Left ventricle myocardium inferior (tissue), 1 donor: ENCODE results near the gene TNFRSF21. TPM values are rescaled to one million over a fixed set of nuclear protein-coding genes. Genes with fewer than 3 reads are reported as not detected.

Experiments used
- DNase-seq: peaks from one replicate; pipeline ENCODE4 v3.0.0-alpha.2; 2020
- H3K27ac ChIP-seq: fragments of 200-600 bp; replicated peaks from 2 replicates; pipeline ENCODE4 v1.8.0; 2021
- H3K27me3 ChIP-seq: fragments of 200-600 bp; 2 replicates; pipeline ENCODE4 v1.8.0; 2021; ENCODE audit warnings: low read depth
- H3K36me3 ChIP-seq: fragments of 200-600 bp; 2 replicates; pipeline ENCODE4 v1.8.0; 2021
- H3K4me1 ChIP-seq: fragments of 200-600 bp; 2 replicates; pipeline ENCODE4 v1.8.0; 2021
- H3K4me3 ChIP-seq: fragments of 200-600 bp; 2 replicates; pipeline ENCODE4 v1.8.0; 2021; ENCODE audit warnings: mild to moderate bottlenecking, moderate library complexity
- H3K9me3 ChIP-seq: fragments of 200-600 bp; replicated peaks from 2 replicates; pipeline ENCODE4 v1.8.0; 2021
- CTCF ChIP-seq: fragments of 200-600 bp; IDR thresholded peaks from 2 replicates; pipeline ENCODE4 v1.8.0; 2021; ENCODE audit warnings: antibody characterized with exemption, mild to moderate bottlenecking, borderline replicate concordance
- intact Hi-C: fragments of 100-400 bp; cut with micrococcal nuclease; formaldehyde crosslinking; loops from one replicate; pipeline ENCODE4 v1.11.0; 2022
- total RNA-seq: library from RNA; stranded (reverse); fragmentation: NEBNext Ultra II Directional; extraction: Animal tissue kit (Norgen Biotek cat#: 25700); gene quantifications from one replicate; pipeline ENCODE4 v1.2.1, GENCODE V29; 2021
- donor health status: DM: no; HTN: yes; CAD: no; lungs with severe emphysema.

Gene TNFRSF21
- total RNA-seq, 1 donor from 2014 or later = 6.3 TPM

GRCh38 chr6:47240277-47240890, 69.3 kb downstream of the TNFRSF21 start:
- DNase-seq = no peak
- intact Hi-C loops = no loop called here
- peaks cover 36% of the 10 kb centered on the region for H3K4me1 ChIP-seq
- no peaks in the 10 kb centered on the region for H3K36me3 ChIP-seq
- H3K9me3 ChIP-seq = no peaks in the 10 kb centered on the region
- peaks cover 35% of the 10 kb centered on the region for H3K27me3 ChIP-seq
- H3K4me3 ChIP-seq = no peak overlapping the region
- H3K27ac ChIP-seq = no peak overlapping the region
- TF ChIP-seq CTCF = no peak

GRCh38 chr6:47239546-47239945, 70.2 kb downstream of the TNFRSF21 start:
- DNase-seq = no peak
- no peak for TF ChIP-seq CTCF

GRCh38 chr6:47238456-47238995, 71.2 kb downstream of the TNFRSF21 start:
- H3K27ac ChIP-seq = no peak overlapping the region
- no peak for TF ChIP-seq CTCF
- peaks cover 36% of the 10 kb centered on the region for H3K4me1 ChIP-seq
- H3K9me3 ChIP-seq = no peaks in the 10 kb centered on the region
- peaks cover 40% of the 10 kb centered on the region for H3K27me3 ChIP-seq
- intact Hi-C loops = no loop called here
- H3K36me3 ChIP-seq = no peaks in the 10 kb centered on the region
- DNase-seq = no peak
- H3K4me3 ChIP-seq = no peak overlapping the region

More at GRCh38 chr6:47239546-47239945, 70.2 kb downstream of the TNFRSF21 start:
- no peaks in the 10 kb centered on the region for H3K36me3 ChIP-seq
- H3K4me3 ChIP-seq = no peak overlapping the region
- H3K9me3 ChIP-seq = no peaks in the 10 kb centered on the region
- peaks cover 35% of the 10 kb centered on the region for H3K27me3 ChIP-seq
- intact Hi-C loops = no loop called here
- peaks cover 36% of the 10 kb centered on the region for H3K4me1 ChIP-seq
- no peak overlapping the region for H3K27ac ChIP-seq

GRCh38 chr6:47237196-47237595, 72.5 kb downstream of the TNFRSF21 start:
- H3K27me3 ChIP-seq = peaks cover 40% of the 10 kb centered on the region
- H3K9me3 ChIP-seq = no peaks in the 10 kb centered on the region
- H3K4me3 ChIP-seq = no peak overlapping the region
- TF ChIP-seq CTCF = no peak
- peaks cover 26% of the 10 kb centered on the region for H3K4me1 ChIP-seq
- H3K36me3 ChIP-seq = no peaks in the 10 kb centered on the region
- no peak overlapping the region for H3K27ac ChIP-seq
- DNase-seq = no peak
- intact Hi-C loops = no loop called here

GRCh38 chr6:47235964-47236760, 73.5 kb downstream of the TNFRSF21 start:
- peak; percentile 23 for DNase-seq

More at GRCh38 chr6:47235964-47236760, 73.5 kb downstream of the TNFRSF21 start:
- Histone ChIP-seq H3K36me3 (no peaks in the 10 kb centered on the region), H3K27ac (peak overlapping the region; percentile 3), H3K4me1 (peaks cover 18% of the 10 kb centered on the region), H3K27me3 (peaks cover 49% of the 10 kb centered on the region), H3K4me3 (no peak overlapping the region), H3K9me3 (no peaks in the 10 kb centered on the region)
- TF ChIP-seq CTCF = no peak
- intact Hi-C loops = no loop called here
